Measurements from ENCODE around the gene MAPKAPK2.

DNA sequence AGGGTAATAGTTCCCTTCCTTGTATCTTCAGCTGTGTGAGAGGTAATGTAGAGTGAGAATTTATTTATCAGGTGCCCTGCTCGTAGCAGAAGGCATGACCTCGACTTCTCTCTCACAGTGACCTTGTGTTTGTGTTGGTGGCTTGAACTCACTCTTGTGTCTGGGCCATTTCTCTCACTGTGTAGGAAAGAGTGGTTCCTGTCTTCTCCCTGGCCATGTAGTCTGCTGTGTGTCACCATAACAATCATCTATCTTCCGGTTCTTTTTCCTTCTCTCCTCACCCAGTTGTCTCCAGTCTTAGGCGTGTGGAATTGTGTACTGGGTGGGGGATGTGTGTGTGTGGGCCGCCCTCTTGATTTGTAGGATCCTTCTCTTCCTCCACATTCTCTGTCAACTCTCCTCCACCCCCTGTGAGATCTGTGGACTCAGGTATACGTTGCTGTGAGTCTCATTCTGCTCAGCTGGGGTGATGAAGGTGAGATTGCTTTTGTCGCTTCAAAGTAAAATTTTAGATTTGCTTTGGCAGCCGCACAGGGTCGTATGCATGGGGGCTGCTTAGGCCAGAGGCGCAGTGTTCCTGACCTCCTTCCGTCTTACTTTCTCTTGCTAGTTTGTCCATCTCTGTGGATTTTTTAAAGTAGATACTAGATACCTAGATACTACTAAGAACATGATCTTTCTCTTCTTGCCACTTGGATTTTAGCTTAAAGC lies 31.6 kb downstream of the MAPKAPK2 start:
- TF ChIP-seq POLR2A (IDR thresholded peaks at IDR 0.05; ENCODE audit: low read depth, low read length), result no peak
- no peak for TF ChIP-seq POLR2AphosphoS5 (IDR thresholded peaks at IDR 0.05; ENCODE audit: low read depth, low read length)
- TF ChIP-seq TAF1 (IDR thresholded peaks at IDR 0.05; ENCODE audit: low read depth, low read length), result no peak
